ENCODE data around the gene PODXL. TPM values are rescaled to one million over a fixed set of nuclear protein-coding genes. Genes with fewer than 3 reads are reported as not detected.

Gene PODXL
- total RNA-seq, 2 experiments from 2014 or later: 1.6 TPM

DNA sequence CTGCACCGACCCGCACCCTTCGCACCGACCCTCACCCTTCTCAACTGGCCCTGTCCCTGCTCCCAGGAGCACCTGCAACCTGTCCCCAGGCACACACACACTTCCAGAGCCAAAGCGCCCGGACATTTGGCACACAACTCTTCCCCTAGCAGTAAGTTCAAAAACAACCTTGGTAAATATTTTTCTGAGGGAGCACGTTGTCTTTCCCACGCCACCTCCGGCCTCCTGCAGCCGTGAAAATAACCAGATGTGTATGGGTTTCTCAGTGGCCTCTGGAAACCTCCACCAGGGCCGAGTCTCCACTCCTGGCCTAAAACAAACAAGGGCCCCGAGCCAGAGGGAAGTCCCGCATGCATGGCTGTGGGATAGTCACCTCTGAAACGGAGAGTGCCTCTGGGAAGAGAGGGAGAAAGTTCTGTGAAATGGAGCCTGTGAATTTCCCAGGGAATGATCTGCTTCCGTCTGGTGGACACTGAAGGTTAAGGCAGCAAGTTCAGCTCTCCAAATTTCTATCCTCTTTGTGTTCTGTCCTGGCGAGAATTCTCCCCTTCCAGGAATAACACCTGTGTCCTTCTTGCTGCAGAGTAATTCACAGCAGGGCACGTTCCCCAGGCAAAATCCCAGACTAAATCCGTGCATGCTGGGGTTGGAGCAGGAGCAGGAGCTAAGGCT lies 15.8 kb downstream of the PODXL start:
- POLR2A ChIA-PET: no interaction called here
- no peak for DNase-seq
- Mint-ChIP-seq H3K36me3 (ENCODE audit: low read depth) (no peaks in the 10 kb centered on the region), H3K27me3 (no peaks in the 10 kb centered on the region), H3K9me3 (no peaks in the 10 kb centered on the region), H3K4me3 (no peak overlapping the region), H3K27ac (no peak overlapping the region), H3K4me1 (peaks cover 3% of the 10 kb centered on the region)
- CTCF ChIA-PET: interaction anchor here (0.6 kb wide), 1 partner anchor 403 kb away, joined by 3 read pairs; no protein-coding TSS in a partner anchor

DNA sequence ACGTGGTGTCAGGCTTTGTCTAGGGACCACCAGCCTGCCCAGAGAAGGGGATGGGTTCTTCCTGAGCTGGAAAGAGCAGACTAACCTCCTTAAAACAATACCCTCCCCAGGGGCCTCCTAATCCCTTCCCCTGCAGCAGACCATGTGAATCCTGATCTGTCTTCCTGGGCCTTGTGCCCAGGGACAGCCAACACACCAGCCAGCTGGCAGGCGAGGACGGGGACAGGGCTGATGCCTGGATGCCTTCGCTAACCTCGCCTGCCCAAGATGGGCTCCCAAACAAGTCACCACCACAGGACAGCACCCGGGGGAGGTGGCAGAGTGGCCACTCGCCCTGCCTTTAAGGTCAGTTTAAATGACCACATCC lies 17.6 kb downstream of the PODXL start:
- POLR2A ChIA-PET: no interaction called here
- no peak overlapping the region for H3K27ac Mint-ChIP-seq
- DNase-seq: no peak

DNA sequence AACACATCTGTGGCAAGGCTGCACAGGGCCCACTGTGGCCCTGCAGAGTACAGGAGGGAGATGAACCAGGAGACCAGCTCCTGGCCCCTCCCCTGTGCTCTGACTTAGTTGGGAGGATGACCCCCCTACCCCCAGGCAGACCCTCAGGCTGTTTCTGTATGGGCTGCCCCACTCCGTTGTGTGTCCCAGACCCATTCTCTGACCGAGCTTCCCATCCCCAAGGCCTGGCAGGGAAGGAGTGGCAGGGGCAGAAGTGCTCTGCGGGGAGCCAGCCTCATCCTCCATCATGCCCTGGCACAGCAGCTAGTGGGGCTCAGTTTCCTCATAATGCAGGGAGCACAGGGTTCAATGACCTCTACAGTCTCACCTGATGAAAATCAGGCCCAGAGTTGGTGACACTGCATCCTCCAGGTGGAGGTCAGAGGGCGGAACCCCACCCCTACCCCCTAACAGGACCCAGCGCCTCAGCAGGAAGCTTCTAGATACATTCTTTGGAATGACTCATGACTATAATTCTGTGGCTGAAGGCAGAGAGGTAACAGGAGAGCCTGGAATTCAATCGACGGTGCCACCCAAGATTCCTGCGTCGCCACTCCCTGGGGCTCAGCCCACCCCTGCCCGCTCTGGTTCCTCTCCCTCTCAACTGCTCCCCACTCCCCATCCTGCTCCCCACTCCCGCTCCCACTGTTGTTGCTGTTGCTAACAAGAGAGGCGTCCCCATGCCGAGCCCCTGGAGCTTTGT lies 18.2 kb downstream of the PODXL start:
- Mint-ChIP-seq H3K4me1 (no peaks in the 10 kb centered on the region), H3K4me3 (no peak overlapping the region), H3K9me3 (no peaks in the 10 kb centered on the region), H3K27ac (no peak overlapping the region), H3K36me3 (ENCODE audit: low read depth) (no peaks in the 10 kb centered on the region), H3K27me3 (no peaks in the 10 kb centered on the region)
- no peak for DNase-seq
- CTCF ChIA-PET: interaction anchor here (1.8 kb wide), 1 partner anchor 8 kb away, joined by 4 read pairs; no protein-coding TSS in a partner anchor
- POLR2A ChIA-PET: no interaction called here

More for the DNA sequence above, 17.6 kb downstream of the PODXL start:
- CTCF ChIA-PET: interaction anchor here (1.8 kb wide), 1 partner anchor 8 kb away, joined by 4 read pairs; no protein-coding TSS in a partner anchor
- Mint-ChIP-seq H3K4me1 (no peaks in the 10 kb centered on the region), H3K9me3 (no peaks in the 10 kb centered on the region), H3K4me3 (no peak overlapping the region), H3K36me3 (ENCODE audit: low read depth) (no peaks in the 10 kb centered on the region), H3K27me3 (no peaks in the 10 kb centered on the region)

GRCh38 chr7:131537571-131537978 lies 18.9 kb downstream of the PODXL start:
- H3K4me1 Mint-ChIP-seq: no peaks in the 10 kb centered on the region
- H3K27me3 Mint-ChIP-seq: no peaks in the 10 kb centered on the region
- H3K9me3 Mint-ChIP-seq: no peaks in the 10 kb centered on the region
- no peaks in the 10 kb centered on the region for H3K36me3 Mint-ChIP-seq (ENCODE audit: low read depth)
- H3K4me3 Mint-ChIP-seq: no peak overlapping the region
- POLR2A ChIA-PET: no interaction called here
- no peak for DNase-seq
- no peak overlapping the region for H3K27ac Mint-ChIP-seq
- CTCF ChIA-PET: interaction anchor here (1.8 kb wide), 1 partner anchor 9 kb away, joined by 4 read pairs; no protein-coding TSS in a partner anchor

GRCh38 chr7:131536361-131536849 lies 20.0 kb downstream of the PODXL start:
- DNase-seq: no peak
- POLR2A ChIA-PET: no interaction called here
- H3K36me3 Mint-ChIP-seq (ENCODE audit: low read depth): no peaks in the 10 kb centered on the region
- no peaks in the 10 kb centered on the region for H3K27me3 Mint-ChIP-seq
- CTCF ChIA-PET: no interaction called here
- H3K27ac Mint-ChIP-seq: no peak overlapping the region
- H3K4me1 Mint-ChIP-seq: no peaks in the 10 kb centered on the region
- H3K9me3 Mint-ChIP-seq: no peaks in the 10 kb centered on the region
- H3K4me3 Mint-ChIP-seq: no peak overlapping the region

DNA sequence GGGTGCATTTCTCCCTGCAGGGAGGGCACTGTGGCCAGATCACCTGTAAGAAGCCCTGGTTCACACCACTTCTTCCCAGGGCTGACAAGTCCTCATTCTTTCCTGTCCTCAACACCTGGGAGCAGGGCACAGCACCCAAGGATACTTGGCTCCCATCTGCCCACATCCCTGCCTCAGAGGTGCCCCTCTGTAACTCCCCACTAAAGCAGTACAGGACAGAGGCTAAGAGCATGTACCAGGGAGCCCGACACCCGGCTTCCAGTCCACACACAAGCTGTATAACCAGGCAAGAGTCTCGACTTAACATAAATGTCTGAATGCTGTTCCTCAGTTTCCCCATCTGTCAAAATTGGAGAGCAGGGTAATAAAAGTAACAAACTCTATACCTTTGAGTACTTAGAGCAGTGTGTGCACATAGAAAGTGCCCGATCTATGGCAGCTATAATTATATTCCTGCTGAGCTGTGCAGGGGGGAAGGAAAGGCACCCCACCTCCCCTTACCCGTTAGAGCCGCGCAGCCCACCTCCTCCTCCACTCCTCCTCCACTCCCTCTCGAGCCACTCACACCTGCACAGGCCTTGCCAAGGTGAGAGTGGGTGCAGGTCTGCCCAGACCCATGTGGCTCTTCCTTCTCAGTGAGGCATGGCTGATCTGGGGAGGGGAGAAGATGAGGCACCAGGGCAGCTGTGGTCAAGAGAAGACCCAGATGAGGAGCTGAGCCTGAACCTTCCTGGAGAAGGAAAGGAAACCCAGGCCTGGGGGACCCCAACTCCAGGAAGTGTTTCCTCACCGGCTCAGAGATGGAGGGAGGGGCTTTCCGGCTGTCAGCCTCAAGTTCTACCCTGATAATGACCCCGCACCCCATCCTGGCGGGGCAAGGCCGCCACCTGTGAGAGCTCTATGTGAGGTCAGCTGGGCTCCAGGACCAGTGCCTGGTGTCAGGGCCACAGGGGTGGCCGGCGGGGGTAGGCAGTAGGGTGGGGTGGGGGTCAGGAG lies 22.6 kb downstream of the PODXL start:
- Mint-ChIP-seq H3K4me1 (no peaks in the 10 kb centered on the region), H3K27me3 (peaks cover 1% of the 10 kb centered on the region), H3K4me3 (no peak overlapping the region), H3K27ac (no peak overlapping the region), H3K36me3 (ENCODE audit: low read depth) (no peaks in the 10 kb centered on the region), H3K9me3 (no peaks in the 10 kb centered on the region)
- POLR2A ChIA-PET: interaction anchor here (1.0 kb wide), 1 partner anchor 11 kb away, joined by 4 read pairs; no protein-coding TSS in a partner anchor
- CTCF ChIA-PET: interaction anchor here (0.8 kb wide), 1 partner anchor 13 kb away, joined by 3 read pairs; no protein-coding TSS in a partner anchor
- no peak for DNase-seq

- Mint-ChIP-seq H3K36me3 (ENCODE audit: low read depth) (no peaks in the 10 kb centered on the region), H3K9me3 (no peaks in the 10 kb centered on the region), H3K27ac (no peak overlapping the region), H3K4me1 (no peaks in the 10 kb centered on the region), H3K4me3 (no peak overlapping the region), H3K27me3 (peaks cover 5% of the 10 kb centered on the region)
- no peak for DNase-seq
- ChIA-PET POLR2A (no interaction called here), CTCF (no interaction called here)
These were observed 23.3 kb downstream of the PODXL start for GRCh38 chr7:131533151-131533559.

DNA sequence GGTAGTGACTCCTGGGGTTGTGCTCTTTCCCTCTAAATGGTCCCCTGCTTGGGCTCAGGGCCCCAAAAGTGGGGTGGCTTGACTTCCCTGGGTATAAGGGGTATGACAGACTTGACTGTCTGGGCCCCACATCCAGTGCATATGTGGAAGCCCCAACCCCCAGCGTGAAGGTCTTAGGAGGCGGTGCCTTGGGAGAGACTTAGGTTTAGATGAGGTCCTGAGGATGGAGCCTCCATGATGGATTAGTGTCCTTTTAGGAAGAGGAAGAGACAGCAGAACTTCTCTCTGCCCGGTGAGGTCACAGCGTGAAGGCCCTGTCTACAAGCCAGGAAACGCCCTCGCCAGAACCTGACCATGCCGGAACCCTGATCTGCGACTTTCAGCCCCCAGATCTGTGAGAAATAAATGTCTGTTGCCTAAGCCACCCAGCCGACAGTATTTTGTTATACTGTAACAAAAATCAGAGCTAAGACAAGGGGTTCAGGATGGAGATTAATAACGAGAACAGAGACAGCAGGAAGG lies 23.8 kb downstream of the PODXL start:
- no peak for DNase-seq
- H3K27ac Mint-ChIP-seq: no peak overlapping the region
- CTCF ChIA-PET: no interaction called here
- H3K4me3 Mint-ChIP-seq: no peak overlapping the region
- peaks cover 5% of the 10 kb centered on the region for H3K27me3 Mint-ChIP-seq
- H3K9me3 Mint-ChIP-seq: no peaks in the 10 kb centered on the region
- no peaks in the 10 kb centered on the region for H3K36me3 Mint-ChIP-seq (ENCODE audit: low read depth)
- no peaks in the 10 kb centered on the region for H3K4me1 Mint-ChIP-seq
- POLR2A ChIA-PET: no interaction called here

DNA sequence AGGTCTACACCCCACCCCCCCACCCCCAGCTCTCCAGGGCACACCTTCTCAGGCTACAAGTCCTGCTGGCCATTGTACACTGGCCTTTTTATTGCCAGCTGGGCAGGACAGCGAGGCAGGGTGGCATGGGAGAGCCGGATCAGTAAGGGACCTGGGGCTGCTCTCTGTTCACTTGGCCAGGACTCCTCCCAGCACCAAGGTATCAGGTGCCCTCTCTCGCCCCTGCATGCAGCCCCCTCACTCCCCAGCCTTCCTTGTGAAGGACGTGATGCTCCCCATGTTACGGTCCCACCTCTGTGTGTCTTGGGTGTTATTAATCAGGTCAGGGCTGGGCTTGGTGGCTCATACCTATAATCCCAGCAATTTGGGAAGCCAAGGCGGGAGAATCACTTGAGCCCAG lies 26.3 kb downstream of the PODXL start:
- ChIA-PET CTCF (no interaction called here), POLR2A (no interaction called here)
- H3K27ac Mint-ChIP-seq: no peak overlapping the region
- H3K4me3 Mint-ChIP-seq: no peak overlapping the region
- peaks cover 3% of the 10 kb centered on the region for H3K4me1 Mint-ChIP-seq
- DNase-seq: no peak
- no peaks in the 10 kb centered on the region for H3K9me3 Mint-ChIP-seq
- H3K27me3 Mint-ChIP-seq: peaks cover 9% of the 10 kb centered on the region
- no peaks in the 10 kb centered on the region for H3K36me3 Mint-ChIP-seq (ENCODE audit: low read depth)

DNA sequence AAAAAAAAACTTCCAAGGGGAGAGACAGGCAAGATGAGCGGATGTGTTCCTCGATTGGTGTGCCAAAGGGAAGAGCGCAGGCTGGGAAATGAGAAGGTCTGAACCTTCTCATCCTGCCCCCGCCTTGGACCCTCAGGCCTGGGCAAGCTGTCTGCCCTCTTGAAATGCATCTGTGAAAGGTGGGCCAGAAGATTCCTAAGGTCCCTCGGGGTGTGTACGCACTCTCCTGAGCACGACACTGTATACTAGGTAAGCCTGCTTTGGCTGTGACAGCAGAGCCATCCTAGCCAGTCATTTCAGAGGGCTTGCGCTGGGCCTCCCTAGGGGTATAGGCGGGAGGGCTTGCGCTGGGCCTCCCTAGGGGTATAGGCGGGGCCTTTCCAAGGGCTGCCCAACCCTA lies 26.8 kb downstream of the PODXL start:
- Mint-ChIP-seq H3K4me3 (no peak overlapping the region), H3K9me3 (no peaks in the 10 kb centered on the region), H3K4me1 (peaks cover 3% of the 10 kb centered on the region), H3K27me3 (peaks cover 12% of the 10 kb centered on the region), H3K27ac (no peak overlapping the region), H3K36me3 (ENCODE audit: low read depth) (no peaks in the 10 kb centered on the region)
- CTCF ChIA-PET: no interaction called here
- no peak for DNase-seq
- POLR2A ChIA-PET: no interaction called here

GRCh38 chr7:131529179-131529578 lies 27.2 kb downstream of the PODXL start:
- H3K4me3 Mint-ChIP-seq: no peak overlapping the region
- peaks cover 15% of the 10 kb centered on the region for H3K27me3 Mint-ChIP-seq
- ChIA-PET CTCF (no interaction called here), POLR2A (no interaction called here)
- no peak overlapping the region for H3K27ac Mint-ChIP-seq
- peaks cover 3% of the 10 kb centered on the region for H3K4me1 Mint-ChIP-seq
- DNase-seq: no peak
- no peaks in the 10 kb centered on the region for H3K9me3 Mint-ChIP-seq
- no peaks in the 10 kb centered on the region for H3K36me3 Mint-ChIP-seq (ENCODE audit: low read depth)

DNA sequence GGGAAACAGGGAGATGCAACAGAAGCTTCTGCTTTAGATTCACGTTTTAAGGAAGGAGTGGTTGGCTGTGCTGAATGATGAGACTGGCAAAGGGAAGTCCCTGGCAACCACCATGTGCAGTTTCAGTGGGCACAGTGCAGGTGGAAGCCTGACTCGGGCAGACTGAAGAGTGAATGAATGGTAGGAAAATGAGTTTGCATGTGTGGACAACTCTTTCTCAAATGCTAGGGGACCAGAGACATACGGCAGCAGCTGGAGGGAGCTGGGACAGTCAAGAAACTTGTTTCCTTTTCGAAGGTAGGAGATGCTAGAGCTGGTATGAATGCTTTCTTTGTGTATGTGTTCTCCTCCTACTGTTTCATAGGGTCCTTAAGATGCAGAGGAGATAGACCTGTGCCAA lies 29.0 kb downstream of the PODXL start:
- Mint-ChIP-seq H3K27me3 (peaks cover 15% of the 10 kb centered on the region), H3K9me3 (no peaks in the 10 kb centered on the region), H3K36me3 (ENCODE audit: low read depth) (peaks cover 5% of the 10 kb centered on the region), H3K4me1 (peaks cover 10% of the 10 kb centered on the region), H3K27ac (no peak overlapping the region), H3K4me3 (no peak overlapping the region)
- DNase-seq: no peak
- POLR2A ChIA-PET: no interaction called here
- CTCF ChIA-PET: interaction anchor here (1.0 kb wide), 1 partner anchor 12 kb away, joined by 4 read pairs; no protein-coding TSS in a partner anchor

DNA sequence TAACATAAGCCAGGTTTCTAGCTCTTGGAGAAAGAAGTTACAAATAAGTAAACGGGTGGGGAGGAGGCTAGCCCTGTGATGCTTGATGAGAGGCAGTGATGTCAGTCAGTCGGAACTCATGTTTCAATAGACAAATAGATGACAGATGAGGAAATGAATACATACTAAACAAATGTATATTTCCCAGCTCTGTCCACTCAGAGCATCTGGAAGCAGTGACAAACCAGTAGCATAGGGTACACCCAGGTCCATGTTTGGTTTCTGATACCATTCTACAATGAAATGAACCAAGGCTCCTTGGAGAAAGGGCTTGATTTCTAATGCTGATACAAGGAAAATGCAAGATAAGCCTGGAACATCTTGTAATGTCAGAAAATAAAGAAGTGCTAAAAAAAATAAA lies 30.6 kb downstream of the PODXL start:
- CTCF ChIA-PET: no interaction called here
- Mint-ChIP-seq H3K36me3 (ENCODE audit: low read depth) (peaks cover 5% of the 10 kb centered on the region), H3K4me3 (no peak overlapping the region), H3K4me1 (peaks cover 20% of the 10 kb centered on the region), H3K9me3 (no peaks in the 10 kb centered on the region), H3K27me3 (peaks cover 15% of the 10 kb centered on the region), H3K27ac (no peak overlapping the region)
- POLR2A ChIA-PET: no interaction called here
- DNase-seq: no peak
